Panc1 (cell line): Measurements from ENCODE around the gene CAVIN2.

Experiments
- TCF7L2 ChIP-seq: IDR thresholded peaks from 2 replicates; pipeline ENCODE4 v1.6.1; 2011; ENCODE audit warnings: mild to moderate bottlenecking, low read depth, low read length, inconsistent platforms
- TF ChIP-seq, protein P1 (sequence below): fragments of 450-650 bp; IDR thresholded peaks from 2 replicates; pipeline ENCODE4 v1.5.1; 2017; ENCODE audit warnings: mild to moderate bottlenecking

GRCh38 chr2:191870744-191871143 lies 23.9 kb upstream of the CAVIN2 start:
- TF ChIP-seq, protein P1, sequence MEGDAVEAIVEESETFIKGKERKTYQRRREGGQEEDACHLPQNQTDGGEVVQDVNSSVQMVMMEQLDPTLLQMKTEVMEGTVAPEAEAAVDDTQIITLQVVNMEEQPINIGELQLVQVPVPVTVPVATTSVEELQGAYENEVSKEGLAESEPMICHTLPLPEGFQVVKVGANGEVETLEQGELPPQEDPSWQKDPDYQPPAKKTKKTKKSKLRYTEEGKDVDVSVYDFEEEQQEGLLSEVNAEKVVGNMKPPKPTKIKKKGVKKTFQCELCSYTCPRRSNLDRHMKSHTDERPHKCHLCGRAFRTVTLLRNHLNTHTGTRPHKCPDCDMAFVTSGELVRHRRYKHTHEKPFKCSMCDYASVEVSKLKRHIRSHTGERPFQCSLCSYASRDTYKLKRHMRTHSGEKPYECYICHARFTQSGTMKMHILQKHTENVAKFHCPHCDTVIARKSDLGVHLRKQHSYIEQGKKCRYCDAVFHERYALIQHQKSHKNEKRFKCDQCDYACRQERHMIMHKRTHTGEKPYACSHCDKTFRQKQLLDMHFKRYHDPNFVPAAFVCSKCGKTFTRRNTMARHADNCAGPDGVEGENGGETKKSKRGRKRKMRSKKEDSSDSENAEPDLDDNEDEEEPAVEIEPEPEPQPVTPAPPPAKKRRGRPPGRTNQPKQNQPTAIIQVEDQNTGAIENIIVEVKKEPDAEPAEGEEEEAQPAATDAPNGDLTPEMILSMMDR = peak; percentile 21; the same call in 1 of the 2 replicates
- no peak for TF ChIP-seq TCF7L2
